Adipose tissue (tissue), 3 donors: ENCODE data around the gene RPL13A. TPM values are rescaled to one million over a fixed set of nuclear protein-coding genes. Genes with fewer than 3 reads are reported as not detected.

Experiments used
- H3K27ac ChIP-seq: one replicate; pipeline ENCODE4 v1.5.1; 2013; ENCODE audit warnings: low read depth, low read length
- WGBS, 3 donors: extraction: QIAGEN DNeasy Blood & Tissue Kit; methylation state at CpG; one replicate each; pipeline ENCODE4 v1.1.7; 2013; 5-methylcytosine and 5-hydroxymethylcytosine counted together
- polyA plus RNA-seq, 3 donors: library from polyadenylated mRNA; stranded (reverse); fragments of 200-250 nt; gene quantifications; one replicate each; pipeline ENCODE4 v1.2.3, GENCODE V29; 2013
- donor health status: healthy with polysubstance abuse.
- donor health status: Bipolar disorder and iron deficiency.
- donor health status: healthy.

RPL13A gene
- polyA plus RNA-seq, 3 donors, result 3,139 to 5,659 (median 3,499) TPM

DNA sequence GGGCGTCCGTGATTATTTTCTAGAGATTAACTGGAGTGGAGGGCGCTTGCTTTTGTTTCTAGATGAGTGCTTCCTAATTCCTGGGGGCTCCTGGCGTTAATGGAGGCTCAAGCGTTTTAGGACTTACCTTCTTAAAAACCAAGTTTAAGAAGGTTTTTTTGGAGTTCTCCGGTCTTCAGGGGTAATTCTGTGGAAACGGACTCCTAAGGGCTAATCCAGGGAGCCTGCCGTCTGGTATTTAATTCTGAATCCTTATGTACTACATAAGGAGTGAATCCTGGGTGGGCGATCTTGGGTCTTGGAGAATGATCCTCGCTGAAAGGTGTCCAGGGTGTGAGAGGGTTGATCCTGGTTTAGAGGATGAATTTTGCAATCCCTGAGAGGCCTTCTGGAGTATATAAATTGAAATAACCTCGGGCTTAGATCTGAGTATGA lies 9.2 kb downstream of the RPL13A start:
- WGBS, 3 donors, result 0% methylated on average over 11 of the region's 11 CpGs
- peak overlapping the region; percentile 36 for H3K27ac ChIP-seq

DNA sequence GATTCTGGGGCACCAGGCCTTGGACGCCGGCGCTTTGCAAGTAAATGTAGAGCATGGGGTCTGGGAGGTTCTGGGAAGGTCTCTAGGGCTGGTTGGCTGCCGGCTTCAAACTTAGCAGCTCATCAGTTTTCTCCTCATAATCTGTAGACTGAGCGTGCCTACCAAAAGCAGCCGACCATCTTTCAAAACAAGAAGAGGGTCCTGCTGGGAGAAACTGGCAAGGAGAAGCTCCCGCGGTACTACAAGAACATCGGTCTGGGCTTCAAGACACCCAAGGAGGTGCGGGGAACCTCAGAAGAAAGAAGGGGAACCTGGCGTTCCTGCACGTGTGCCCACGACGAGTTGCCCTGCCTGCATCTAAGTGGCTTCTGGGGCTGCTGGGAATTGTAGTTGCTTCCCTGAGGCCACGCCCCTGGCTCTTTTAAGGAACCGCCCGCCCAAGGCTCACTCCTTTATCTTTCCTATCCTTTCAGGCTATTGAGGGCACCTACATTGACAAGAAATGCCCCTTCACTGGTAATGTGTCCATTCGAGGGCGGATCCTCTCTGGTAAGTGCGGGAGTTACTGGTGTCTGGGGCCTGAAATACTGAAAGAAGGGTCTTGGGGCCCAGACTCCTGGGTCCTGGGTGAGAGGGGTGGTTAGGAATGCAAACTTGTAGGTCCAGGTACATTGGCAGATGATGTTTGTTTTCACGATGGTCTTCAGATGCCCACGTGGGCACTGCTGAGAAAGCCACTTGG lies 9.8 kb downstream of the RPL13A start:
- H3K27ac ChIP-seq, result no peak overlapping the region
- 15 to 17% (median 17%) methylated on average over 22 of the region's 22 CpGs for WGBS, 3 donors

DNA sequence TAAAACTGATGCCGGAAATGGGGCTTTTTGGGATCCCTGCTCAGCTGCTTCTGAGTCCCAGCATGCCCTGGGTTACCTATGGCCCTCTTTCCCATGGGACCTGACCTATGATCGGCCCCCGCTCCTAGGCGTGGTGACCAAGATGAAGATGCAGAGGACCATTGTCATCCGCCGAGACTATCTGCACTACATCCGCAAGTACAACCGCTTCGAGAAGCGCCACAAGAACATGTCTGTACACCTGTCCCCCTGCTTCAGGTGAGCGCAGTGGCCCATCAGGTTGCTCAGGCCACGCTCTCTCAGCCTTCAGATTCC lies 10.3 kb downstream of the RPL13A start:
- 83 to 88% (median 86%) methylated on average over 12 of the region's 12 CpGs for whole genome bisulfite sequencing, 3 donors
- no peak overlapping the region for H3K27ac ChIP-seq

DNA sequence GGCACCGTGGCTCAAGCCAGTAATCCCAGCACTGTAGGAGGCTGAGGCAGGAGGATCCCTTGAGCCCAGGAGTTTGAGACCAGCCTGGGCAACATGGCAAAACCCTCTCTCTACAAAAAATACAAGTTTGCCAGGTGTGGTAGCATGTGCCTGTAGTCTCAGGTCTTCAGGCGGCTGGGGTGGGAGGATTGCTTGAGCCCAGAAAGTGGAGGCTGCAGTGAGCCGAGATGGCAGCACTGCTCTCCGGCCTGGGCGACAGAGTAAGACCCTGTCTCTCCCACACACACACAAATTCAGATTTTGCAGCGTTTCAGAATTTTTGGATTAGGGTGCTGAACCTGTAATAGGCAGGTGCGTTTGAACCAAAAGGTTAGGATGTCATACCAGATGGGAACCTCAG lies 11.1 kb downstream of the RPL13A start:
- WGBS, 3 donors, result 74 to 81% (median 81%) methylated on average over 7 of the region's 7 CpGs
- no peak overlapping the region for H3K27ac ChIP-seq

DNA sequence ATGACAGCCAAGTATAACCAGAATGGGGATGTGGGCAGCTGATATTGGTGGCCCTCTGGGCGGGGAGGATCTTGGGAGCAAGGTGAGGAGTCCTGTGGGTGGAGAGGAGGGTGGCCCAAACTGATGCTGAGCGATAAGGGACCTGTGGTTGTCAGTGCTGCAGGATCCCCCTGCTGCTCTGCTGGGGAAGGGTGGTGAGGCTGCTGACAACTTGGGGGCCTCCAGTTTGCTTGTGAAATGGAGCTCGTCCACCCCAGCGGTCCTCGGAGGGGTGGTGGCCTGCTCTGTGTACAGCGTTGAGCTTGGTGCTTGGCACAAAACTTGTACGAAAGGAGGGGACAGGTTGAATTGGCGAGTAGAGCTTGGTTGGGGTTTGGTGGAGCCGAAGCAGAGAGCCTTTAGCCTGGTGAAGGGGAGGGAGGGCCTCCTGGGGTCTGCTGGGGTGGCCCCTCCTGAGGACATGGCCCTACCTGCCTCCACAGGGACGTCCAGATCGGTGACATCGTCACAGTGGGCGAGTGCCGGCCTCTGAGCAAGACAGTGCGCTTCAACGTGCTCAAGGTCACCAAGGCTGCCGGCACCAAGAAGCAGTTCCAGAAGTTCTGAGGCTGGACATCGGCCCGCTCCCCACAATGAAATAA lies 11.7 kb downstream of the RPL13A start:
- H3K27ac ChIP-seq, result no peak overlapping the region
- WGBS, 3 donors, result 47 to 71% (median 63%) methylated on average over 19 of the region's 19 CpGs

DNA sequence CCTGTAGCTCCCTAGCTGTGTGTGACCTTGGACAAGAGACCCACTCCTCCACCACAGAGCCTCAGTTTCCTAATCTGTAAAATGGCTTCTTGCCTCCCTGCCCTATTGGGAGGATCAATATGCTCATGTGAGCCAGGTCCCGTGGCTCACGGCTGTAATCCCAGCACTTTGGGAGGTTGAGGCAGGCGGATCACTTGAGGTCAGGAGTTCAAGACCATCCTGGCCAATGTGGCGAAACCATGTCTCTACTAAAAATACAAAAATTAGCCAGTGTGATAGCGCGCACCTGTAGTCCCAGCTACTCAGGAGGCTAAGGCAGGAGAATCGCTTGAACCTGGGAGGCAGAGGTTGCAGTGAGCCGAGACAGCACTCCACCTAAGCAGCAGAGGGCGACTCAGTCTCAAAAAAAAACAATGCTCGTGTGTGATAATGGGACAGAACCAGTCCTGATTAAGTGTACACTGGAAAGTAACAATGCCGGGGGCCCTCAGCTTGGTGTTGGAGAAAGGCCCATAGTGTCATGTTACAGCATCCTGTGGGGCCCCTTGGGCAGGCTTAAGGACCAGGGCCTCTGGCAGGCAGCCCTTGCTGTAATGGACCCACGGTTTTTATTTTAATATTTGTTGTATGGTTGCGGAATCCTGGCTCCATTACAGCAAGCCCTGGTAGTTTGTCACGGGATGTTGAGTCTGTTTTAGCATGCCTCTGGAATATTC lies 15.6 kb downstream of the RPL13A start:
- no peak overlapping the region for H3K27ac ChIP-seq
- 42 to 45% (median 42%) methylated on average over 14 of the region's 14 CpGs for WGBS, 3 donors

DNA sequence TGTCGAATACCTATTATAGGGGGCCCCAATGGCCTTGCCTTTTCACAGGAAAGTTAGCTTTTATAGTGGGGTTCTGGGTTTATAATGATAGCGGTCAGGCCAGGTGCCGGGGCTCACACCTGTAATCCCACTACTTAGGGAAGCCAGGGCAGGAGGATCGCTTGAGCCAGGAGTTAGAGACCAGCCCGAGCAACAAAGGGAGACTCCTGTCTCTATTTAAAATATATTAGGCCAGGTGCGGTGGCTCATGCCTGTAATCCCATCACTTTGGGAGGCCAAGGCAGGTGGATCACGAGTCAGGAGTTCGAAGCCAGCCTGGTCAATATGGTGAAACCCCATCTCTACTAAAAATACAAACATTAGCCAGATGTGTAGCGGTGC lies 16.2 kb downstream of the RPL13A start:
- WGBS, 3 donors, result 67 to 84% (median 74%) methylated on average over 9 of the region's 9 CpGs
- H3K27ac ChIP-seq, result no peak overlapping the region

DNA sequence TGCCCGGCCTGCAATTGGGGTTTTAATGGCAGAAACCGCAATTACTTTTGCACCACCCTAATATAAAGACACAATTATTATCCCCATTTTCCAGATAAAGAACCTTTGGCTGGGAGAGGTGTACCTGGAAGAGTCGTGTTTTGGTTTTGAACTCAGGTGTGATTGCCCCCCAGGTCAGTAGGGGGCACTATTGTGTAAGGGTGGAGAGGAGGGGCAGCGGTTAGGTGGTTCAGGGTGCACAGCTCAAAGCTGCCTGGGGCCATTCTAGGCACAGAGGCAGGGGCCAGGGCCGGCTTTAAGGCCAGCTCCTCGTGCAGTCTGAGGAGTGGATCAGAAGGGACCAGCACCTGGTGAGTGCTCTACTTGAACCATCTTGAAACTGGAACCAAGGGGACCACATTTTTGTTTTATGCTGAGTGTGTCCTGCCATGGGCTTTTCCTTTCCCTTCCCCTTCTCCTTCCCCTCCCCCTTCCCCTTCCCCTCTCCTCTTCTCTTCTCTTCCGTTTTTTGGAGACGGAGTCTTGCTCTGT lies 19.2 kb downstream of the RPL13A start:
- 23 to 30% (median 27%) methylated on average over 8 of the region's 8 CpGs for WGBS, 3 donors
- no peak overlapping the region for H3K27ac ChIP-seq

DNA sequence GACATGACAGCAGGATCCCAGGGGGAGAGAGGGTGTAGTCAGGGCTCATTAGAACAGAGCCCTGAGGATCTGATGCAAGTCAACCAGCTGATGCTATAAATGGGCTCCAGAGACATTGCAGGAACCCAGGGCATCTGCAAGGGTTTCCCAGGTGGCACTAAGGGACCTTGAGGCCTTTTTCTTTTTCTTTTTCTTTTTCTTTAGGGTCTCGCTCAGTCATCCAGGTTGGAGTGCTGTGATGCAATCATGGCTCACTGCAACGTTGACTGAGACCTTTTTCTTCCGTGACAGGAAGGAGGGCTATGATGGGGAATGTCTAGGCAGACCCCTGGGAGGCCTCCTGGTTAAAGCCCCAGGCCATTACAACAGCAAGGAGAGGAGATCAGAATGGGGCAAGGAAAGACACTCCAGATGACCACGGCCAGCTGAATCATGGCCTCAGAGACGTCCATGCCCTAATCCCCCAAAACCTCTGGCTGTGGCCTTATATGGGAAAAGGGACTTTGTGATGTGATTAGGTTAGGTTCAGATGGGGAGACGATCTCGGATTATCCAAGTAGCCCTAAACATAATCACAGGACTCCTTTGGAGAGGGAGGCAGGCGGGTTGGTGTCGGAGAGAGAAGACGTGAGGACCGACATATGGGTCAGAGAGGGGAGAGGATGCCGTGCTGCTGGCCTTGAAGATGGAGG lies 20.5 kb downstream of the RPL13A start:
- H3K27ac ChIP-seq, result no peak overlapping the region
- WGBS, 3 donors, result 80 to 85% (median 84%) methylated on average over 12 of the region's 12 CpGs

DNA sequence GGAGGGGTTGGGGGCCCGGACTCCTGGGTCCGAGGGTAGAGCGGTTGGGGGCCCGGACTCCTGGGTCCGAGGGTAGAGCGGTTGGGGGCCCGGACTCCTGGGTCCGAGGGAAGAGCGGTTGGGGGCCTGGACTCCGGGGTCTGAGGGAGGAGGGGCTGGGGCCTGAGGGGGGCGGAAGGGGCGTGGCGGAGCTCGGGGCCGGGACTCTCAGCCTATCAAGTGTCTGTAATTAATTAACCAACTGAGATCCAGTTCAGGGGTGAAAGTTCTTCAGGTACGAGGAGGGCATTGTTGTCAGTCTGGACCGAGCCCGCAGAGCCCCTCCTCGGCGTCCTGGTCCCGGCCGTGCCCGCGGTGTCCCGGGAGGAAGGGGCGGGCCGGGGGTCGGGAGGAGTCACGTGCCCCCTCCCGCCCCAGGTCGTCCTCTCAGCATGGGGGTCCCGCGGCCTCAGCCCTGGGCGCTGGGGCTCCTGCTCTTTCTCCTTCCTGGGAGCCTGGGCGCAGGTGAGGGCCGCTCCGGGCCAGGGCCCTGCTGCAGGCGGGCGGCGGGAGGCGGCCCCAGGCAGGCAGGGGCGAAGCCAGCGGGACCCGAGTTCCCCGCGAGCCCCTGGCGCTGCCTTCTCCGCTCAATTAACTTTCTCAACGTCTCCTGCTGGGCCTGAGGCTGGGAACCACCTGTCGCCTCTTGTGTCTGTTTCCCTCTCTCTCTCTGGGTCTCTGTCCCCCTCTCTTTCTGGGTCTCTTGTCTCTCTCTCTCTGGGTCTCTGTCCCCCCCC lies 25.8 kb downstream of the RPL13A start:
- WGBS, 3 donors, result 1 to 2% (median 1%) methylated on average over 37 to 50 of the region's 50 CpGs
- no peak overlapping the region for H3K27ac ChIP-seq

DNA sequence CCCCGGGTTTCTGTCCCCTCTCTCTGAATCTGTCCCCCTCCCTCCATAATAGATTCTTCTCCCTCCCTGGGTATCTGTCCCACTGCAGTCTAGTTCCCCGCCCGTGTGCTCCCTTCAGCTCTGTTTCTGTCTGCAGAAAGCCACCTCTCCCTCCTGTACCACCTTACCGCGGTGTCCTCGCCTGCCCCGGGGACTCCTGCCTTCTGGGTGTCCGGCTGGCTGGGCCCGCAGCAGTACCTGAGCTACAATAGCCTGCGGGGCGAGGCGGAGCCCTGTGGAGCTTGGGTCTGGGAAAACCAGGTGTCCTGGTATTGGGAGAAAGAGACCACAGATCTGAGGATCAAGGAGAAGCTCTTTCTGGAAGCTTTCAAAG lies 26.3 kb downstream of the RPL13A start:
- H3K27ac ChIP-seq, result no peak overlapping the region
- WGBS, 3 donors, result 19 to 45% (median 42%) methylated on average over 12 of the region's 12 CpGs

DNA sequence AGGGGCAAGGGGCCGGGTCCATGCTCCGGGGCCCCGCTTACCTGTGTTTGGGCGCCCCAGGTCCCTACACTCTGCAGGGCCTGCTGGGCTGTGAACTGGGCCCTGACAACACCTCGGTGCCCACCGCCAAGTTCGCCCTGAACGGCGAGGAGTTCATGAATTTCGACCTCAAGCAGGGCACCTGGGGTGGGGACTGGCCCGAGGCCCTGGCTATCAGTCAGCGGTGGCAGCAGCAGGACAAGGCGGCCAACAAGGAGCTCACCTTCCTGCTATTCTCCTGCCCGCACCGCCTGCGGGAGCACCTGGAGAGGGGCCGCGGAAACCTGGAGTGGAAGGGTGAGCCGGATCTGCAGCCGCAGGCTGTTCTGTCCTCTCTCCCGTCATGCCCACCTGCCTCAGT lies 26.7 kb downstream of the RPL13A start:
- 36 to 87% (median 83%) methylated on average over 21 of the region's 21 CpGs for WGBS, 3 donors
- H3K27ac ChIP-seq, result no peak overlapping the region

DNA sequence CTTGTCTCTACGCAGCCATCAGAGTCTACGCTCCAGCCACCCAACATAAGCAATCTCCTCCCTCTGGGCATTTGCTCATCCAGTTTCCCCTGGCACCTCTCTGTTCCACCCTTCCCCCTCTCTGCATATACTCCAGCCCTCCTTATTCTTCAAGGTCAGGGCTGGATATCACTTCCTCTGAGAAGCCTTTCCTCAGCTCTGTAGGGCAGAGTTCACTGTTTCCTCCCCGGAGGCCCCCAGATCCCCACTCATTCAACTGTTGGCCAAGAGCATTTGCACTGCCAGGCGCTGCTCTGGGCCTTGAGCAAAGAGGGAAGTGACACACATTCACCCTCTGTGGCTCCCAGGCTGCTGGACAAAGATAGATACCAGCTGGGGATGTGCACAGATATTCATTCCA lies 28.4 kb downstream of the RPL13A start:
- 16 to 50% (median 27%) methylated on average over 4 of the region's 4 CpGs for WGBS, 3 donors
- H3K27ac ChIP-seq, result no peak overlapping the region

DNA sequence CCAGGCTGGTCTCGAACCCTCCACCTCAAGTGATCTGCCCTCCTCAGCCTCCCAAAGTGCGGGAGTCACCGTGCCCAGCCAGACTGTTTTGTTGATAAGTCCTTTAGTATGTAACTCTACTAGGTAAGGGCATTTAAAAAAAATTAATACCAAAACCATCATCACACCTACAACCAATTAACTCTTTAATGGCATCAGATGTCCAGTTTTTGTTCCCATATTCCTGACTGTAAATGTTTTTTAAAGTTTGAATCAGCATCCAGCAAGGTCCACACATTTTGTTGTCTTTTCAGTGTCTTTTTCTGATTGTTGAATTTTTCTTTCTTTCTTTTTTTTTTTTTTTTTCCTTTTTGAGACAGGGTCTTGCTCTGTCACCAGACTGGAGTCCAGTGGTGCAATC lies 30.6 kb downstream of the RPL13A start:
- 93 to 98% (median 98%) methylated on average over 3 of the region's 3 CpGs for WGBS, 3 donors
- H3K27ac ChIP-seq, result no peak overlapping the region

DNA sequence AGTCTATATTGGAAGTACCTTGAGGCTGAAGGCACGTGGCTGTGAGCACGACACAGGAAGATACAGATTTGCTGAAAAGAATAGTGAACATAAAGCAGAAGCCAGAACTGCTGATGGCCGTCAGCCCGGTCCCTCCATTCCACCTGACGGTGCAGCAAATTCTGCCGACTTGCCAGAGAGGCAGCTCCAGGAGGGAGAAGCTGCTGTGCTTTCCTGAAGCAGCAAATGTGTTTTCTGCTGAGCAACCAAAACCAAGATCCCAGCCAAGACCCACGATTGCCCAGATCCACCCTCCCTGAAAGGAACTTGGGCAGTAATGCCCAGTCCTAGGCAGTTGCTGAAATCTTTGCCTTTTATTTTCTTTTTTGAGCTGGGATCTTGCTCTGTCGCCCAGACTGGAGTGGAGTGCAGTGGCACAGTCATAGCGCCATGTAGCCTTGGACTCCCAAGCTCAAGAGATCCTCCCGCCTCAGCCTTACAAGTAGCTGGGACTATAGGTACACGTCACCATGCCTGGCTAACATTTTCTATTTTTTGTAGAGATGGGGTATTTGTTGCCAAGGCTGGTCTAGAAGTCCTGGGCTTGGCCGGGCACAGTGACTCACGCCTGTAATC lies 33.4 kb downstream of the RPL13A start:
- no peak overlapping the region for H3K27ac ChIP-seq
- 77 to 87% (median 84%) methylated on average over 13 of the region's 13 CpGs for WGBS, 3 donors

DNA sequence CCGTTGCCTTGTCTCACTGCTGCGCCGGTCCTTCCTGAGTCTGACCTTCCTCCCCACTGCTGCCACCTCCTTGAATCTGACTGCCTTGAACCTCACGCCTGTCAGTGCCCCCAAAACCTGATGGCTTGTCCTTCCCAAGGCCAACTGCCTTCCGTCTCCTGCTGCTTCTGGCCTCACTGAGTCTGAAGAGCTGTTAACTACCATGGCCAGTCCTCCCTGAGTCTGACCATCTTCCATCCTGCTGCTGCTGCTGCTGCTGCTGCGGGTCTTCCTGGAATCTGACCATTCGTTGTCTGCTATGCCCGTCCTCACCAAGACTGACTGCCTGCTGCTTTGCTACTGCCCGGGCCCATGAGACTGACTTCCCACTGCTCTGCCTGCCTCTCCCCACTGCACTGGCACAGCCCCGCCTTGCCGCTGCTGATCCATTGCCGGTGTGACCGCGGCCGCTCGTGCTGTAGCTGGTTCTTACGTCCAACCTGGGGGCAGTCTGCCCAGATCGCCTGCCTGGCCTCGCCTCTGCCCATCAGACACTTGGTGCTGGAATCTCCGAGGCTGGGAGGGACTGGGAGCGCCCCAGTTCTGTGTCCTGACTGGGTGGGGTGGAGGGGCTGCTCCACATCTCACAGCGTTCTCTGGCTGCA lies 37.5 kb downstream of the RPL13A start:
- 81 to 89% (median 88%) methylated on average over 22 of the region's 22 CpGs for WGBS, 3 donors
- H3K27ac ChIP-seq, result no peak overlapping the region

DNA sequence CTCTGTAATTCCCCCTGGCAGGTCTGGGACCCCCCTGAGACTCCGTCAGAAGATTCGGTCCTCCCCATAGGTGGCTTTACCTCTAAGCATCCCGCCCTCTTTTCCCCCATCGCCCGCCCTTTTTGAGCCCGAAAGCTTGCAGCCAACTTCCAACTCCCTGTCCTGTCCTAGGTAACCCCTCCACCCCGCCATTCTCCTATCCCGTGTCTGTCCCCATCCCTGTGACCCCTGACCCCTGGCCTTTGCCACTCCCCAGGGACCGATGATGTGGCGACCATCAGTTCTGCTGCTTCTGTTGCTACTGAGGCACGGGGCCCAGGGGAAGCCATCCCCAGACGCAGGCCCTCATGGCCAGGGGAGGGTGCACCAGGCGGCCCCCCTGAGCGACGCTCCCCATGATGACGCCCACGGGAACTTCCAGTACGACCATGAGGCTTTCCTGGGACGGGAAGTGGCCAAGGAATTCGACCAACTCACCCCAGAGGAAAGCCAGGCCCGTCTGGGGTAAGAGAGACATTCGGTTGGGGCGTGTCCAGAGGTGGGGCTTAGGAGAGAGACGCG lies 40.9 kb downstream of the RPL13A start:
- H3K27ac ChIP-seq, result no peak overlapping the region
- WGBS, 3 donors, result 38 to 55% (median 50%) methylated on average over 24 to 25 of the region's 25 CpGs
